Activated CD8-positive, alpha-beta memory T cell treated with anti-CD3 and anti-CD28 coated beads, Interleukin-2, amount 50 U/mL, for 1 hour (primary cell): ENCODE measurements around the gene NWD2.
"Not testable (repeated sequence)": the region's sequence is repeated elsewhere in the genome, so short reads cannot be mapped to it uniquely, and the experiment has no call there.

Experiments
- DNase-seq: peaks from one replicate; pipeline ENCODE4 v3.0.0-alpha.2; 2020; ENCODE audit errors: extremely low read depth

Gene NWD2, protein sequence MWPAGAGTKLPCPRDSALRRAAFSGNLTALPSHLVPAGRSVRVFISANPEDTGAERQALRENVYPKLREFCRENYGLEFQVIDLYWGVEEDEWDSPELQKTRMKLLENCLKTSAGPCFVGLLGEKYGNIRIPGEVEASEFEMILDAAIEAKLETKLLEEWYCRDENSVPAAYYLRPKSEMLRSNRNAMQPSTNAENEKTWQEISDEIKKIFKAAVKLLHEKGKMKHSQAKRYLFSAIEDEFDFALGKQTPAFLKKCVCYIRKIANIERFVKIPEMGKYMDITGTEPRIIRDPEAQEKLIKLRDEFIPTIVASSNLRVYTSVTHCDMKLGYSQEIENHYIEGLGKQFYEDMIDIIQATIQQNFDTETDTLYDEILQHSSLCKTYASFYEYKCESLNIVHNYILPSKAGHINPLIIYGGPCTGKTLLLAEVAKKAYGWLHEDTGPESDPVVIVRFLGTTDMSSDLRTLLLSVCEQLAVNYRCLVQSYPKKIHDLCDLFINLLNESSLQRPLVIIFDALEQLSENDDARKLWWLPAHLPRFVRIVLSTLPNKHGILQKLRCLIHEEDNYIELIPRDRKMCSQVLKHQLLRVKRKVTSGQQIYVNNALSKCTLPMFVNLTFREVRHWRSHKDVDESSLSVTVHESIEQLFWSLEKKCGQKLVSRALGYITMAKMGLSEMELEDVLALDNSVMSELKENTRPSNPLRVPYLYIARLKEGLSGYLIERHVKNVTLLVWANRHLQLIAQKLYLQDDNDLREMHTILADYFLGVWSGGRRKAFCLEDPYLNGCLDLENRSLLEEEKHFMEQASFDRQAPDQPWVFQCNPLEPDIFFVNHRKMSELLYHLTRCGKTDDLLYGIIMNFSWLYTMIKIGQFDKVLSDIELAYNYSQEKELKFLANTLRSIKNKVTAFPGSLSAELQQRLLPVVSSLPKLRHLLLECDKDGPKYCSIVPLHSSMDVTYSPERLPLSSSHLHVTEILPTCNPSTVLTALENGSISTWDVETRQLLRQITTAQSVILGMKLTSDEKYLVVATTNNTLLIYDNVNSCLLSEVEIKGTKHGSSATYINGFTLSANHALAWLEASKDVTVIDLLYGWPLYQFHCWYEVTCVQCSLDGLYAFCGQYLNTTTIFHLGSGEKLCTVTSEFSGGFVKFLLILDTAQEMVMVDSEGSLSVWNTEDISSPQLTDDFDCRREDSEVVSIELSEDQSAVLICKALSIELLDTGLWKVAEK (N-terminal part only)

DNA sequence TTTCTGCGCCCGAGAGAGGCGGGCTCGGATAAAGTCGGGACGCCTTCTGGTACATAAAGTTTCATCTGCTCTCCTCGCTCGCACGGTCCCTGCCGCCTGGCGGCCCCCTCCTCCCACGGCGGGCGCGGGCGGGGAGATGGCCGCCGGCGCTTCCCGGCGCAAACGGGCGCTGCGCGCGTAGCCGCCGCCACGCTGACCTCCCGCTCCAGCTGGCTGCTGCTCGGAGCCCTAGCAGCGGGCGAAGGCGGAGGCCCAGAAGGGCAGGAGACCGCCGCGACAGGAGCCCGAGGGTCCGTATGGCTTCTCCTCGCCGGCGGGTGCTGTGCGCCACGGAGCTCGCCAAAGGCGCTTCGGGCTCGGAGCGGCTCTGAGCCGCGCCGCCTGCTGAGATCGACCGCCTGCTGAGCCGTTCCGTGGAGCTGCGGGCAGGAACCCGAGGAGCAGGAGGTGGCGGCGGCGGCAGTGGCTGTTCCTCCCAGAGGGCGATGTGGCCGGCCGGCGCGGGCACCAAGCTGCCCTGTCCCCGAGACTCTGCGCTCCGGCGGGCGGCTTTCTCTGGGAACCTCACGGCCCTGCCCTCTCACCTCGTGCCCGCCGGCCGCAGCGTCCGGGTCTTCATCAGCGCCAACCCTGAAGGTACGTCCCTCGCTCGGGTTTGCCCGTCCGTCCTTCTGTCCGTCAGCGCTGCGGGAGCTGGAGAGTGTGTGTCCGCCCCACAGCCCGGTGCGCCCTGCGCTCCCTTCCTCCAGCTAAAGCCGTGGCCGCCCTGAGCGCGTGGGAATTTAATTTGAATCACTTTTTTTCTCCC lies at the start of gene NWD2:
Gene NWD2, plus strand, starts transcription at position 161 of the 808 bp plus-strand sequence. Its CDS starts 325 bp downstream, at position 486.
- no peak for DNase-seq

DNA sequence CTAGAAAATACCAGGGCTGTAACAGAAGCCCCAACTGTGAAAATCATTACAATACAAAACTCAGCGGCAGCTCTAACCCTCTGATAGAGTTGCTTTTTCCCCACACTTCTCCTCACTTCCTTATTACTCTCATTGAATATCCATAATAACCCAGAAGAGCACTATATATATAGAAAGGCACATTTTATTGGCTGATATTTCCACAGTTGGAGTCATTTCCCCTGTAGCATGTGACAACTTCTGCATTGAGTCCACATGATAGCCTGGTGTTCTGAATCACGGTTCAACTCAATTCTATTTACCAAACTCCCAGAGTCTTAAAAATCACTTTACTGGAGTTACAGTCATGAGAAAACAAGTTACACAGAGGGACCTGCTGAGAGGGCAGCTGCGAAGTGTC lies 46.6 kb upstream of the NWD2 start:
- no peak for DNase-seq

DNA sequence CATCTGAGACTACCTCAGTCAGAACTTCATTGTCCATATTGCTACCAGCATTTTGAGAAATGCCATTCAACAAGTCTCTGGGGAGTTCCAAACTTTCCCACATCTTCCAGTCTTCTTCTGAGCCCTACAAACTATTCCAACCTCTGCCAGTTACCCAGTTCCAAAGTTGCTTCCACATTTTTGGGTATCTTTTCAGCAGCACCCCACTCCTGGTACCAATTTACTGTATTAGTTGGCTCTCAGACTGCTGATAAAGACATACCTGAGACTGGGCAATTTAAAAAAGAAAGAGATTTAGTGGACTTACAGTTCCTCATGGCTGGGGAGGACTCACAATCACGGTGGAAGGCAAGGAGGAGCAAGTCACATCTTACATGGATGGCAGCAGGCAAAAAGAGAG lies 39.8 kb upstream of the NWD2 start:
- not testable (repeated sequence) for DNase-seq

DNA sequence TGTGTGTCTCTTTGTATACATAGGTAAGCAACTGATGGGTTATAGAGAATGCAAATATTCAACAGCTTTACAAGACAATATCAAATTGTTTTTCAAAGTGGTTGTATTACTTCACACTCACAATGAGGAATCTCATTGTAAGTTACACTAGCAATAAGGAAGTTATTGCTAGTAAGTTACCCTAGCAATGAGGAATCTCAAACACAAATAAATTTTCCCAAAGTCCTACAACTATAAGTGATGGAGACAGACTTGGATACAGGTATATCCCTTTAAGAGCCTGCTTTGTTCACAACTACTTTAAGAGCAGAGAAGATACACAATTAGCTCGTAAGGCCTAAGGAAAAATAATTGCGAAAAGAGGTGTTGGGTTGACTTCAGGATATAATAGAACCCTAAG lies 28.3 kb upstream of the NWD2 start:
- DNase-seq, result no peak

DNA sequence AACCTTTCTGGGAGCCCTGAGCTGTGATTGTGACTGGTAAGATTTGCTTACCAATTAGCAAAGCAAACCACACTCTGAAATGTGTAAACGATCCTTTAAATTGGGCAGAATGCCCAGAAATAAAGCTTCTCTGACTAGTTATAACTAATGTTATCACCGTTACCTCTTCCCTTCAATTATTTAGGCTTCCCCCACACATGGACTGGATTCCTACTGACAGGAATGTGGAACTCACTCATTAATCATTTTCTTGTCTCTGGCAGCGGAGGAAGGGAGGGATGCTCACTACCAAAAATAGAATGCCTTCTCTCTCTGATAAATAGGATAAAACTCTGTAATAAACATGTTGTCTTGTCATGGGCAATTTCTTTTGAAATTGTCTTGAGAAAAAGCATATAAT lies 25.3 kb upstream of the NWD2 start:
- no peak for DNase-seq

DNA sequence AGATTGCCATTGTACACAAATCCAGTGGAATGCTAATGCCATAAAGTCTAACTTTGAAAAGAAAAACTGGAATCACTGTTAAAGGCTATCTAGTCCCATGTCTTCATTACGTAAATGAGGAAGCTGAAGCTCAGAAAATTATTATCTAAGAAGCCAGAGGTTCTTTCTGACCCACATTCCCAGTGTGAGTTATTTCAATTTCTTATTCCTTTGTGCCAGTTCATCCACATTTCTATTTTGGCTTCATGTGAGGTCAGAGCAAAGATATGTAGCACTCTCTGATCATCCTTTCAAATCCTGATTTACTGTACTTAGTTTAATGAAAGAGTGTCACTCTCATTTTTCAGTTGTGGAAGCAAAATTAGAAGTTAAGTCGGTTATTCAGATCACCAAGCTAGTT lies 24.6 kb upstream of the NWD2 start:
- DNase-seq, result no peak

DNA sequence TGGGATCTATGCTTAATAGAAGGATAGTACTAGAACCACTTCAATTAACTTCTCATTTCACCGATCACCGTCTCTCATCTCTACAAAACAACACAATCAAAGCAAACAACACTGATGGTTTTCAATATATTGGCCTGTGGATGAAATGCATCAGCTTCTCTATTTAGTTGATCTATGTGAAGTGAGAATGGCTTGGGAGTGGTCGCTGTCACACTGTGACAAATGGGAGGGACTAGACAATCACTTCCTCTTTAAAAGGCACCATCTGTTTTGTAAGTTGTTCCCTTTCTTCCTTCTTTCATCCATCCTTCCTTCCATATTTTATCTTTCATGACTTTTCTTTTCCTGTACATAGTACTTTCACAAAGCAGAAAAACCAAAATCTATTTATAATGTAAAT lies 23.9 kb upstream of the NWD2 start:
- no peak for DNase-seq

DNA sequence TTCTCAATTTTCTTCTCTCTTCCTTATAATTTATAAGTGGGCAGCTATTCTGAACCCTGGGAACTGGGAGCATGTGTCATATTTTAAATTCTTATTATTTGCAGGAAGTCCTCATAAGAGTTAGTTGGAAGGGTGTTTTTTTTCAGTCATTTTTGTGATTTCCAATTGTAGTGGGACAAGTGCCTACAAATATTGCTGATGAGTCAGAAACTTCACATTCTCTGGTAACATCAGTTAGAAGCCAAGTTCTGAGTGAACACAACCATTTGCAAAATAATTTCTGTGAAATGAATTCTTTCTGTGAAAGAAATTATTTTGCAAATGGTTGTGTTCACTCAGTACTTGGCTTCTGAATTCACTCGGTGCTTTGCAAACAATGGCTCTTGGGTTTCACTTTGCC lies 20.8 kb upstream of the NWD2 start:
- no peak for DNase-seq

DNA sequence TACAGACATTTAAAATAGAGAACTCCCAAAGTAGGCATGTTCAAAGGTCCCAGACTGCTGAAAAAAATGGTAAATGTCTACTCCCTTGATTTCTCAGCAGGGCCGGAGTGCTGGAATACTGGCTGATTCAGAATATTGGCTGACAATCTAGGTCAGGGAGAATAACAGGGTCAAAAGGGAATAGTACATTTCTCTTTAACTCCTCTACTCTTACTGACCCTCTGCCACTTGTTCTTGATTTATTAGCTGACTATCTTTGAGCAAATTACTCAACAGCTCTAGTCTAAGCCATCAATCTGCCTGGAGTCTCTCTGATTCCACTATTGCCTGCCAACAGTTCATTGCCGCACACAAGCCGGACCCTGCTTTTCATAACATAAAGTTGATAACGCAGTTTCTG lies 19.7 kb upstream of the NWD2 start:
- no peak for DNase-seq

DNA sequence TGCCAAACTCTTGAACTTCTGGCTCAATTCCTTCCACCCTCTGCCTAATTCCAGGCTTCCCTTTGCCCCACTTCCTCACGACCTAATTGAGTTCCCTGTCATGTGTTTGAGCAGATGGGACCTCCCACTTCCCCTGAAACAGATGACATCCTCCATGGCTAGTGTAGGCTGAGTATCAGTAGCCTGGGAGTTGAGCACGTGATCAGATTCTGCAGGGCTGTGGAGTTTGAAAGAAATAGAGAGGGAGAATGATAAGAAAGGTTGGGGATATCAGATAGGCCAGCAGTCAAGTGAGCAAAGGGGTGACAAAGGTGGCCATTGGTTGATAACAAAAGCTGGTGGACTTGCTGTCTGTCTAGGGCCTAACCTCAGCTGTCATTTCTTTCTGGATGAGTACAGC lies 18.8 kb upstream of the NWD2 start:
- no peak for DNase-seq

DNA sequence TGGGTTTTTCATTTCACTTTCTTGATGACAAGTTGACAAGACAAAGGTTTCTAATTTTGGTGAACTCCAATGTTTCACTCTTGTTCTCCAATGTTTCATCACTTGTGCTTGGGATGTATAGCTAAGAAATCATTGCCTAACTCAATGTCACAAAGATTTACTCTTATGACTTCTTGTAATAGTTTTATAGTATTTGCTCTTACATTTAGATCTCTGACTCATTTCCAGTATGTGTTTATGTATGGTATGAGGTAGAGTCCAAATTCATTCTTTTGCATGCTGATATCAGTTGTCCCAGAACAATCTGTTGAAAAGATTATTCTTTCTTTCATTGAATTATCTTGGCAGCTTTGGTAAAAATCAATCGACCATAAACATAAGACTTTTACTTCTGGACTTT lies 12.2 kb upstream of the NWD2 start:
- DNase-seq, result no peak

DNA sequence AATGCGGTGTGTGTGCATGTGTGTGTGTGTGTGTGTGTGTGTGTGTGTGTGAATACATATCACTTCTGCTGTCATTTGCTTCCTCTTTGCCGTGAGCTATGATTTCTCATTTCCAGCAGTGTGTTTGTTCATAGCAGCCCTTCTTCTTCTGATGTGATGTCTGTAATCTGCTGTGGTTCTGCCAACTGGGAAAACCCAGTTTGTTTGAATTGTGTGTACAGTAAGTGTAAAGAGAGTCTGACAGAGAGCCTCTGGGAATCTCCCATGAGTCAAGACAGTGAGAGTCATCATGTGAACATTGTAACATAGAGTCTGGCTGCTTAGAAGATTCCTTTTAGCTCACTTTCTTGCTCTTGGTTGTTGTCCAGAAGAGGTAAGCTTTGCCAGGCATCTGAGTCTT lies 8.4 kb upstream of the NWD2 start:
- no peak for DNase-seq

DNA sequence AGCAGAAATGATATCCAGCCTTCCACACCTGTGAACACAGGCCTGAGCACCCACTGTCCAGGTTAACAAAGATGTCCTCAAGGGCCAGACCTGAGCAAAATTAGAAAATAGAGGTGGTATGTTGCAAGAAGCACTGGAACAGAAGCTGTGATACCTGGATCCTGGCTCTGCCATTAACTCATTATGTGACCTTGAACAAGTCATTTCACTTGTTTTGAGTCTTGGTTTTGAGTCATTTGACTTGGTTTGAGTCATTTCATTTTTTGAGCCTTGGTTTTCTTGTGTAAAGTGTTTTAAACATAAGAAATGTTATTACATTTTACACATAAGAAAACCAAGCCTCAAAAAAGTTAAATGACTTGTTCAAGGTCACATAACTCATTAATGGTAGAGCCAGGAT lies 2.9 kb upstream of the NWD2 start:
- DNase-seq, result no peak

DNA sequence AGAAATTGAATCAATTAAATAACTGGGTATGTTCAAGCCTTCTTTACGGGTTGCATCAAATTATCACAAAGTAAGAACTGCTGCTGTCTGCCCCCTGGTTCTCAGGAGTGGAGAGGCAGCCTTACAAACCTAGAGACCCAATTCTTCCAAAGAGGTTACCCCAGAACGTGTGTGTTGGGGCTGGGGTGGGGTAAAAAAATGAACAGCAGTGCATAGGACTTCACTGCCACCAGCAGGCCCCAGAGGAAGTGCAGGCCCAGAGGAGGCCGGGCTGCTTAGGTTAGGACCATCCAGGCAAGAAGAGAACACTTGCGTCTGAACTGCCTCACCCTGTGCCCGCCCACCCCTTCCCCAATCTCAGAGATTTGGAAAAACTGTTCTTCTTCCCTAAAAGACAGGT lies 1.5 kb upstream of the NWD2 start:
- no peak for DNase-seq

DNA sequence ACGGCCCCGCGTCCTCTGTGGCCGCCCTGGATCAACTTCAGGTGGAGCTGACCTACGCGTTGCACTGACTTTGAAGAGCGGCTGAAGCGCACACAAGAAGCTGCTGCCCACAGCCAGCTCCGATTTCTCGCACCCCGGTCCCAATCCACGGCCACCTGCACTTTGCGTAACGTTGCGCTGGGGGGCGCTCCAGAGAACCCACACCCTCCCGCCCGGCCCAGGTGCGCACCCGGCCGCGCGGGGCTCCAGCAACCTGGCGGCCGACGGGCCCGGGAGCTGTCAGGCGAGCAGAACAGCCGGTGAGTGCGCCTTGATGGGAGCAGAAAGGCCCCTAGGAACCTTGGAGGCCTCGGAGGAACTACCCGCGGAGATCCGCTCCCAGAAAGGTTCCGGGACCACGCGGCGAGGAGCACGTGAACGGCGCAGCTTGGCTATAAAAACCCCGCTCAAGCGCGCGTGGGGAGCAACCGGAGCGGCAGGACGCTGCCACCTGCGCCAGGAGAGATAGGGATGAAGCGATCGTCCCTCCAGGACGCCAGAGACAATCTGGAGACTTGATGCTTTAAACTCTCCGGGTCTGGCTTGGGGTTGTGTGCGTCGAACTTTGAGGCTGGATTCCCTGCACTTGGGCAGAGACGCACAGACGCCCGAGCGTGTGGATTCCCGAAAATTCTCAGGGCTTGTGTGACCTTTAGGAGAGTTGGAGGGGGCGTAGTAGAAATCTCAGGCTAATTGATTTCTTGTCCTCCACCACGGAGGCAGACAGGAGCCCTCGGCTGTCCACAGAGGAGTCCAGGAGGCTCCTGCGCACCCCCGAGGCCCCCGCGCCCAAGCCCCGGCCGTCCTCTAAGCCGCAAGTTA lies 591 bp upstream of the NWD2 start:
- no peak for DNase-seq

DNA sequence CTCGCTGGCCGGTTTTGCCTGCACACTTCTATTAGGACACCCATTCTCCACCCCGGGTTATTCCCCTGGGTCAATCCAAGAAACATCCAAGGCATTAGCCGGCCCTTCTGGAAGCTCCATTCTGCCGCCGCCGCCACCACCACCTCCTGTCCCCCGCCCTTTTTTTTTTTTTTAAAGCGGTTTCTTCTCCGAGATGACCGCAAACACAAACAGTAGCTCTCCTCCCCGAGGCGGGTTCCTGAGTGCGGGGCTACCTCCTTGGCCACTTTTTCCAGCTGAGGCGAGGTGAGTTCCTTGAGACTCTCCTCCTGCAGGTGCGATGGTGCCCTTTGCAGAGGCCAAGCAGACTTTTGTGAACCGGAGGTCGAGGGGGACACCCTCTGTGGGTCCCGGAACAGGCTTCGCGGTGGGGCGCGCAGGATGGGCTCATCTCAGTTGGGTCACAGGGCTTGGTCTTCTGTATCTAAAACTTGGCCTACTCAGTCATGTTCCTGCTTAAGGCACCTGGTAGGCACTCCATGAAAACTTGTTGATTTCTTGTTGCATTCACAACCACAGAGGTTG lies 930 bp downstream of the NWD2 start:
- no peak for DNase-seq

DNA sequence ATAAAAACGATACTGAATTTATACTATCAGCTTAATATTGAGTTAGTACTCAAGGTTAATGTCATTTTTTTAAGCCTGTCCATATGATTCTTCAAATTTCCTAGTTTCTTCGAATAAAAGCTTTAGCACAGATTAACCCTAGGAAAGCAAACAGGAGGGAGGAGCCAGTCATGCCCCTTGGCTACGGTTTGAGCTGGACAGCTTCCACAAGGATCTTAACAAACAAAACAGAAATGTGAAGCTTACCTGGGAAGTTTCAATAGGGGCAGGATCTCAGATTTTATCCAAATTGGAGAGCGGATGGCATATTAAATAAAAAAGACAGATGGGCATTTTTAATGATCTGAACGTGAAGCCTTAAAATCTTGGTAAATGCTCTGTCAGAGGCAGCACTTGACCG lies 2.3 kb downstream of the NWD2 start:
- no peak for DNase-seq

DNA sequence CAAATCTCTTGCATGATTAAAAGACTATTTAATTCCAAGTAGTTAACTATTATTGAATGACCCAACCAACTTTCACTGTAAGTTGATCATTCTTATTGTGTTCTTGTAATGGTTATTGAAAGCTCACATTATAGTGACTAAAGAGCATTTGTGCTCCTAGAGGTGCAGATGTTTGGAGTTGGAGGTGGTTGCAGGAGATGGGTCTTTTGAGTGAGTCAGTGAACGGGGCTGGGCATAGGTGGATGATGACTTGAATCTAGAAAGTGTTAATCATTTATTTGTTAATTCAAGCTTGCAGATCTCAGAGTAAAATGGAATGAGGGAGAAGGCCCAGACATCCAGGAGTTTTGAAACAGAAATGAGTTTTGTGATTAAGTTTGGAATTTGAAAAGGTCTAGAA lies 13.7 kb downstream of the NWD2 start:
- no peak for DNase-seq

DNA sequence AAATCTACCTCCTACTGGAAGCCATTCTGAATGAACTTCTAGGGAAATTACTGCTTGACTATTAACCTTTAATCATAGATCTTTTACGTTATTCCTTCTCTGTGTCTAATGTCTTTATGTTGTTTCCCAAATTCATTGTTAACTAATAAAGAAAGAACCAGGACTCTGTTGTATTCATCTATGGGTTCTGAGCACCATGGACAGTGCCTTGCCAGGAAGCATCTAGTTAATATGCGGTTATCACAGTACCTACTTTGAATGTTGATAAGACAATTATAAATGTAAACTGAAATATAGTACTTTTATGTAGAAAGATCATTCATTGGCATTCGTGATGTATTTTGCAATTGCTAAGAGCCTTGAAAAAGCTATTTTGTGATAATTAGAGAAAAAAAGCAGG lies 23.8 kb downstream of the NWD2 start:
- no peak for DNase-seq

DNA sequence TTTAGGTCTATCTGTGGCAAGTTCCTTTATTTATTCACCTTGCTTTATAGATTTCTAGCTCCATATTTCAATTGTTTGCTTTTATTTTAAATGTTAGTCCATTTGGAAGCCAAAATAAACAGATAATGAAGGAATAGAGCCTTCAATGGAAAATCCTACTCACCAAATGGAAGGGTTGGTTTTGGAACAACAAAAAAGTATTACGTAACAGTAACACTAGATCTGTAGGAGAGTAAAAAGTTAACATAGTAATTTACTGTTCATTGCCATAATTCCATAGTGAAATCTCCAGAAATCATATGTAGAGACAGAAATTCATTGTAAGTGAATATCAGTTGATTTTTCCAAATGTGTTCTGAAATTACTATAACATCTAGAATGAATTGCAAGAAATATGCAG lies 34.6 kb downstream of the NWD2 start:
- no peak for DNase-seq
